Lower leg skin (tissue), 4 donors: ENCODE results near the gene HTR5A. TPM values are rescaled to one million over a fixed set of nuclear protein-coding genes. Genes with fewer than 3 reads are reported as not detected.

Source experiments
- DNase-seq, 2 donors: peaks; one replicate each; pipeline ENCODE4 v3.0.0-alpha.2; 2019; ENCODE audit warnings: low spot score in 2 of 2
- H3K4me3 ChIP-seq: fragments of 200-600 bp; sonication (generic); 2 replicates; pipeline ENCODE4 v1.5.1; 2017; ENCODE audit warnings: mild to moderate bottlenecking, low read depth; ENCODE audit not compliant: poor library complexity, severe bottlenecking
- CTCF ChIP-seq, 3 donors: fragments of 450-650 bp; IDR thresholded peaks; one replicate each; pipeline ENCODE4 v1.5.1; 2016; ENCODE audit warnings: antibody characterized with exemption in 3 of 3, mild to moderate bottlenecking in 3 of 3, moderate library complexity in 2 of 3
- POLR2A ChIP-seq, 2 donors: fragments of 450-650 bp; IDR thresholded peaks; one replicate each; pipeline ENCODE4 v1.6.1; 2016 to 2017; ENCODE audit warnings: antibody characterized with exemption in 2 of 2, mild to moderate bottlenecking in 1 of 2, moderate library complexity in 1 of 2
- WGBS, 2 donors: methylation state at CpG; one replicate each; pipeline ENCODE4 v1.1.5; 2018; 5-methylcytosine and 5-hydroxymethylcytosine counted together
- intact Hi-C: fragments of 100-400 bp; cut with DNase I; formaldehyde crosslinking; loops from one replicate; pipeline ENCODE4 v1.15.0; 2023; ENCODE audit warnings: low total_unique reads
- total RNA-seq, 4 donors: library from RNA; depleted of rRNA; stranded (reverse); fragments of >200 nt; gene quantifications; one replicate each; pipeline ENCODE4 v1.1.0, GENCODE V29; 2016

Gene HTR5A
- total RNA-seq, 4 donors from 2014 or later, result not detected

- intact Hi-C loops, result no loop called here
- TF ChIP-seq POLR2A (IDR thresholded peaks at IDR 0.05) (no peak), CTCF (IDR thresholded peaks at IDR 0.05) (no peak)
- WGBS, 2 donors, result 47 to 48% methylated on average over 5 of the region's 5 CpGs
Observed at GRCh38 chr7:155122831-155123230, 52.7 kb downstream of the HTR5A start.

GRCh38 chr7:155123413-155123812, 53.3 kb downstream of the HTR5A start:
- 58 to 67% methylated on average over 1 of the region's 1 CpG for WGBS, 2 donors
- DNase-seq, result no peak
- TF ChIP-seq CTCF (IDR thresholded peaks at IDR 0.05) (no peak), POLR2A (IDR thresholded peaks at IDR 0.05) (no peak)
- intact Hi-C loops, result no loop called here
- H3K4me3 ChIP-seq, result no peak overlapping the region

More at GRCh38 chr7:155122831-155123230, 52.7 kb downstream of the HTR5A start:
- no peak overlapping the region for H3K4me3 ChIP-seq
- DNase-seq, result no peak

GRCh38 chr7:155124706-155125105, 54.6 kb downstream of the HTR5A start:
- TF ChIP-seq POLR2A (IDR thresholded peaks at IDR 0.05), result no peak
- TF ChIP-seq CTCF (IDR thresholded peaks at IDR 0.05), result no peak
- intact Hi-C loops, result no loop called here
- H3K4me3 ChIP-seq, result no peak overlapping the region
- 78 to 81% methylated on average over 8 of the region's 8 CpGs for WGBS, 2 donors
- DNase-seq, result no peak

- H3K4me3 ChIP-seq, result no peak overlapping the region
- no peak for TF ChIP-seq POLR2A (IDR thresholded peaks at IDR 0.05)
- TF ChIP-seq CTCF (IDR thresholded peaks at IDR 0.05), result no peak
- 91 to 92% methylated on average over 10 of the region's 10 CpGs for WGBS, 2 donors
- intact Hi-C loops, result no loop called here
- DNase-seq, result no peak
Observed at GRCh38 chr7:155129186-155129585, 59.1 kb downstream of the HTR5A start.

- peak in 1 of 2 donors; percentile 67 for DNase-seq
- intact Hi-C loops, result no loop called here
- no peak for TF ChIP-seq POLR2A (IDR thresholded peaks at IDR 0.05)
- 79 to 81% methylated on average over 7 of the region's 7 CpGs for WGBS, 2 donors
- no peak overlapping the region for H3K4me3 ChIP-seq
Observed at GRCh38 chr7:155129789-155130188, 59.7 kb downstream of the HTR5A start.

- TF ChIP-seq CTCF (IDR thresholded peaks at IDR 0.05) (no peak), POLR2A (IDR thresholded peaks at IDR 0.05) (no peak)
- 85 to 96% methylated on average over 14 of the region's 14 CpGs for WGBS, 2 donors
- DNase-seq, result peak in 1 of 2 donors; percentile 43
Observed at GRCh38 chr7:155130493-155130892, 60.4 kb downstream of the HTR5A start.

More at GRCh38 chr7:155130493-155130892, 60.4 kb downstream of the HTR5A start:
- H3K4me3 ChIP-seq, result no peak overlapping the region
- intact Hi-C loops, result no loop called here
